SK-N-SH (cell line): Measurements from ENCODE around the gene SLC25A51. TPM values are rescaled to one million over a fixed set of nuclear protein-coding genes. Genes with fewer than 3 reads are reported as not detected.
A peak's percentile ranks its signal among the peaks of the same experiment; 100 is the strongest.

ENCODE experiments used
- CTCF ChIA-PET: fragments of 300-600, 350-600 bp; formaldehyde crosslinking; extraction: SDS; loops from one replicate; lab custom pipeline; 2021; lab: Yijun Ruan, JAX
- POLR2A ChIA-PET: fragments of 350-600 bp; sonication (Branson Sonifier 250); formaldehyde crosslinking; extraction: SDS; loops from one replicate; lab custom pipeline; 2020; ENCODE audit warnings: antibody characterized with exemption, inconsistent platforms; lab: Yijun Ruan, JAX
- DNase-seq: peaks from one replicate; pipeline ENCODE4 v3.0.0; 2012
- H2AFZ ChIP-seq: fragments of 200-600 bp; sonication (generic); 2 replicates; pipeline ENCODE4 v1.8.1; 2016; ENCODE audit warnings: antibody characterized with exemption, mild to moderate bottlenecking, low read depth
- H3F3A ChIP-seq: fragments of 200-600 bp; sonication (generic); replicated peaks from 2 replicates; pipeline ENCODE3; 2016; ENCODE audit warnings: antibody characterized with exemption, mild to moderate bottlenecking; ENCODE audit not compliant: insufficient read depth
- H3K27ac ChIP-seq, 2 experiments: fragments of 200-500 bp in 1 of 2; fragments of 200-600 bp in 1 of 2; sonication (Bioruptor generic) in 1 of 2; sonication (generic), shearing (Covaris generic) in 1 of 2; 2 replicates each; pipeline versions ENCODE4 v1.5.1 to v1.6.1; 2014 to 2016; ENCODE audit warnings: low read depth in 2 of 2, inconsistent platforms in 1 of 2, low read length in 1 of 2, mild to moderate bottlenecking in 1 of 2, mixed read lengths in 1 of 2
- H3K27me3 ChIP-seq: fragments of 200-600 bp; sonication (generic), shearing (Covaris generic); 2 replicates; pipeline ENCODE4 v1.6.1; 2016; ENCODE audit warnings: mixed run types; ENCODE audit not compliant: insufficient read depth
- H3K36me3 ChIP-seq, 2 experiments: fragments of 200-500 bp in 1 of 2; fragments of 200-600 bp in 1 of 2; sonication (Bioruptor generic) in 1 of 2; sonication (generic) in 1 of 2; replicated peaks in 1 of 2; 2 replicates each; pipeline versions ENCODE3 to v1.5.1; 2014 to 2016; ENCODE audit warnings: low read length in 1 of 2, mild to moderate bottlenecking in 1 of 2; ENCODE audit not compliant: insufficient read depth in 2 of 2, control insufficient read depth in 1 of 2
- H3K4me1 ChIP-seq, 2 experiments: fragments of 200-500 bp in 1 of 2; fragments of 200-600 bp in 1 of 2; sonication (Bioruptor generic) in 1 of 2; sonication (generic), shearing (Covaris generic) in 1 of 2; 2 replicates each; pipeline versions ENCODE4 v1.5.1 to v1.6.1; 2014 to 2016; ENCODE audit warnings: low read depth in 1 of 2, low read length in 1 of 2, mixed run types in 1 of 2; ENCODE audit not compliant: insufficient read depth in 2 of 2, control insufficient read depth in 1 of 2
- H3K4me2 ChIP-seq: fragments of 200-600 bp; sonication (generic), shearing (Covaris generic); 2 replicates; pipeline ENCODE4 v1.6.1; 2017; ENCODE audit warnings: mixed run types
- H3K4me3 ChIP-seq, 2 experiments: fragments of 200-500 bp in 1 of 2; fragments of 200-600 bp in 1 of 2; sonication (Bioruptor generic) in 1 of 2; sonication (generic), shearing (Covaris generic) in 1 of 2; 2 replicates each; pipeline versions ENCODE4 v1.5.1 to v1.8.1; 2014 to 2016; ENCODE audit warnings: low read depth in 2 of 2, inconsistent platforms in 1 of 2, low read length in 1 of 2, mild to moderate bottlenecking in 1 of 2, mixed read lengths in 1 of 2, moderate library complexity in 1 of 2
- H3K79me2 ChIP-seq: fragments of 200-600 bp; sonication (generic); 2 replicates; pipeline ENCODE4 v1.8.1; 2017; ENCODE audit warnings: mild to moderate bottlenecking; ENCODE audit not compliant: insufficient read depth
- H3K9ac ChIP-seq: fragments of 200-600 bp; sonication (generic); 2 replicates; pipeline ENCODE4 v1.6.1; 2017; ENCODE audit warnings: mixed run types
- H3K9me2 ChIP-seq: fragments of 200-600 bp; sonication (generic); 2 replicates; pipeline ENCODE4 v1.6.1; 2017; ENCODE audit warnings: mixed run types
- H3K9me3 ChIP-seq: fragments of 200-600 bp; sonication (generic); 2 replicates; pipeline ENCODE4 v1.6.1; 2017; ENCODE audit warnings: mixed run types, mild to moderate bottlenecking, moderate library complexity
- H4K20me1 ChIP-seq: fragments of 200-600 bp; sonication (generic); 2 replicates; pipeline ENCODE4 v1.6.1; 2017; ENCODE audit warnings: mild to moderate bottlenecking, mixed run types; ENCODE audit not compliant: insufficient read depth
- EZH2phosphoT487 ChIP-seq: fragments of 200-600 bp; sonication (generic); IDR thresholded peaks from 2 replicates; pipeline ENCODE4 v1.6.1; 2017; ENCODE audit warnings: low read depth, mixed run types, mild to moderate bottlenecking, antibody characterized with exemption, moderate library complexity, borderline replicate concordance
- FOSL2 ChIP-seq: IDR thresholded peaks from 2 replicates; pipeline ENCODE4 v1.4.0; 2012; ENCODE audit warnings: low read depth, mild to moderate bottlenecking, moderate library complexity, borderline replicate concordance
- FOXM1 ChIP-seq: IDR thresholded peaks from 2 replicates; pipeline ENCODE4 v1.4.0; 2012; ENCODE audit warnings: low read depth, mild to moderate bottlenecking
- POLR2AphosphoS5 ChIP-seq: IDR thresholded peaks from 2 replicates; pipeline ENCODE4 v1.6.1; 2012; ENCODE audit warnings: low read depth, low read length
- RAD21 ChIP-seq: IDR thresholded peaks from 2 replicates; pipeline ENCODE4 v1.6.1; 2012; ENCODE audit warnings: mild to moderate bottlenecking, low read length
- RCOR1 ChIP-seq: fragments of 150-350 bp; IDR thresholded peaks from 2 replicates; pipeline ENCODE4 v1.6.1; 2017; ENCODE audit warnings: antibody characterized with exemption, low read length
- RXRA ChIP-seq: IDR thresholded peaks from 2 replicates; pipeline ENCODE4 v1.4.0; 2012; ENCODE audit warnings: low read depth, mild to moderate bottlenecking, borderline replicate concordance
- TEAD4 ChIP-seq: IDR thresholded peaks from 2 replicates; pipeline ENCODE4 v1.4.0; 2012; ENCODE audit warnings: mild to moderate bottlenecking, borderline replicate concordance; ENCODE audit not compliant: insufficient read depth
- WGBS: methylation state at CpG from one replicate; pipeline ENCODE4 v1.1.6; 2017; ENCODE audit warnings: low lambda C conversion rate; 5-methylcytosine and 5-hydroxymethylcytosine counted together
- polyA plus RNA-seq, 3 experiments: library from polyadenylated mRNA; depleted of rRNA; stranded (reverse); fragments of >200 nt; gene quantifications; 2 replicates each; pipeline ENCODE4 v1.2.3, GENCODE V29; 2012
- TF ChIP-seq, protein P1 (sequence below): IDR thresholded peaks from 2 replicates; pipeline ENCODE4; 2012
- TF ChIP-seq, protein P2 (sequence below): IDR thresholded peaks from 2 replicates; pipeline ENCODE4 v1.4.0; 2012; ENCODE audit warnings: low read depth, borderline replicate concordance
- TF ChIP-seq, protein P3 (sequence below): fragments of 150-350 bp; IDR thresholded peaks from 2 replicates; pipeline ENCODE4 v1.6.1; 2016; ENCODE audit warnings: mild to moderate bottlenecking, low read depth, low read length
- TF ChIP-seq, protein P4 (sequence below): IDR thresholded peaks from 2 replicates; pipeline ENCODE4 v1.4.0; 2012; ENCODE audit warnings: low read depth, borderline replicate concordance

SLC25A51 gene
- polyA plus RNA-seq, 1 of the 3 experiments (the other 2 are of a cell fraction) = 13.3 TPM

DNA sequence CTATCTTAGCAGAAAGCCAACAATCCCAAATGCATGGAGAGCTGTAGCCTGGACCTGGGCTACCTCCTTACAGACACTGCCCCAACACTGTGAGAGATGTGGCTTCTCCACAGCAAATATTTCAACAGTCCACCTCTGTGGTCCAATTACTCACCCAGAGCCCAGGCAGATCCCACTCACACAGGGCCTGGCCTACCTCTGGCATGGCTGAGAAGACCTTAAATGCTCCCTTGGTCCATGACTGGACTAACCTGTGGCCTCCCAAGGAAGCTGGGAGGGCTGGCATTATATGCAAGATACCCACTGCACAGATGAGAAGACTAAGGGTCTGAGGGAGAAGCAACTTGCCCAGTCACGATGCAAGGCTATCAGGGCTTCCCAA, 22.8 kb upstream of the SLC25A51 start:
- H3K9me3 ChIP-seq = 0 out of 2 replicates have a peak, but pooled peaks cover 4% of the 10 kb centered on the region
- peak overlapping the region in 1 of 2 experiments; percentile 11; a peak in 1 of 4 replicates for H3K27ac ChIP-seq
- peaks cover 15 to 81% of the 10 kb centered on the region in 2 experiments; a peak in 3 of 4 replicates for H3K4me1 ChIP-seq
- no peak for DNase-seq
- H3K4me2 ChIP-seq = peak overlapping the region; percentile 41; the same call in 1 of the 2 replicates
- H3K79me2 ChIP-seq = peaks cover 92% of the 10 kb centered on the region
- H3K36me3 ChIP-seq = peaks cover 14 to 18% of the 10 kb centered on the region in 2 experiments
- H3F3A ChIP-seq = peaks cover 17% of the 10 kb centered on the region
- ChIA-PET CTCF (interaction anchor here (4.2 kb wide), 1 partner anchor 12 kb away, joined by 40 read pairs; no protein-coding TSS in a partner anchor), POLR2A (no interaction called here)
- no peak overlapping the region for H2AFZ ChIP-seq
- TF ChIP-seq RXRA (no peak), FOXM1 (no peak), RAD21 (no peak), TEAD4 (no peak), RCOR1 (no peak), POLR2AphosphoS5 (no peak), FOSL2 (no peak), EZH2phosphoT487 (no peak)
- TF ChIP-seq, protein P1, sequence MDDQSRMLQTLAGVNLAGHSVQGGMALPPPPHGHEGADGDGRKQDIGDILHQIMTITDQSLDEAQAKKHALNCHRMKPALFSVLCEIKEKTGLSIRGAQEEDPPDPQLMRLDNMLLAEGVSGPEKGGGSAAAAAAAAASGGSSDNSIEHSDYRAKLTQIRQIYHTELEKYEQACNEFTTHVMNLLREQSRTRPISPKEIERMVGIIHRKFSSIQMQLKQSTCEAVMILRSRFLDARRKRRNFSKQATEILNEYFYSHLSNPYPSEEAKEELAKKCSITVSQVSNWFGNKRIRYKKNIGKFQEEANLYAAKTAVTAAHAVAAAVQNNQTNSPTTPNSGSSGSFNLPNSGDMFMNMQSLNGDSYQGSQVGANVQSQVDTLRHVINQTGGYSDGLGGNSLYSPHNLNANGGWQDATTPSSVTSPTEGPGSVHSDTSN = no peak
- TF ChIP-seq, protein P2, sequence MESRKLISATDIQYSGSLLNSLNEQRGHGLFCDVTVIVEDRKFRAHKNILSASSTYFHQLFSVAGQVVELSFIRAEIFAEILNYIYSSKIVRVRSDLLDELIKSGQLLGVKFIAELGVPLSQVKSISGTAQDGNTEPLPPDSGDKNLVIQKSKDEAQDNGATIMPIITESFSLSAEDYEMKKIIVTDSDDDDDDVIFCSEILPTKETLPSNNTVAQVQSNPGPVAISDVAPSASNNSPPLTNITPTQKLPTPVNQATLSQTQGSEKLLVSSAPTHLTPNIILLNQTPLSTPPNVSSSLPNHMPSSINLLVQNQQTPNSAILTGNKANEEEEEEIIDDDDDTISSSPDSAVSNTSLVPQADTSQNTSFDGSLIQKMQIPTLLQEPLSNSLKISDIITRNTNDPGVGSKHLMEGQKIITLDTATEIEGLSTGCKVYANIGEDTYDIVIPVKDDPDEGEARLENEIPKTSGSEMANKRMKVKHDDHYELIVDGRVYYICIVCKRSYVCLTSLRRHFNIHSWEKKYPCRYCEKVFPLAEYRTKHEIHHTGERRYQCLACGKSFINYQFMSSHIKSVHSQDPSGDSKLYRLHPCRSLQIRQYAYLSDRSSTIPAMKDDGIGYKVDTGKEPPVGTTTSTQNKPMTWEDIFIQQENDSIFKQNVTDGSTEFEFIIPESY = no peak
- TF ChIP-seq, protein P3, sequence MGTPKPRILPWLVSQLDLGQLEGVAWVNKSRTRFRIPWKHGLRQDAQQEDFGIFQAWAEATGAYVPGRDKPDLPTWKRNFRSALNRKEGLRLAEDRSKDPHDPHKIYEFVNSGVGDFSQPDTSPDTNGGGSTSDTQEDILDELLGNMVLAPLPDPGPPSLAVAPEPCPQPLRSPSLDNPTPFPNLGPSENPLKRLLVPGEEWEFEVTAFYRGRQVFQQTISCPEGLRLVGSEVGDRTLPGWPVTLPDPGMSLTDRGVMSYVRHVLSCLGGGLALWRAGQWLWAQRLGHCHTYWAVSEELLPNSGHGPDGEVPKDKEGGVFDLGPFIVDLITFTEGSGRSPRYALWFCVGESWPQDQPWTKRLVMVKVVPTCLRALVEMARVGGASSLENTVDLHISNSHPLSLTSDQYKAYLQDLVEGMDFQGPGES = no peak
- TF ChIP-seq, protein P4, sequence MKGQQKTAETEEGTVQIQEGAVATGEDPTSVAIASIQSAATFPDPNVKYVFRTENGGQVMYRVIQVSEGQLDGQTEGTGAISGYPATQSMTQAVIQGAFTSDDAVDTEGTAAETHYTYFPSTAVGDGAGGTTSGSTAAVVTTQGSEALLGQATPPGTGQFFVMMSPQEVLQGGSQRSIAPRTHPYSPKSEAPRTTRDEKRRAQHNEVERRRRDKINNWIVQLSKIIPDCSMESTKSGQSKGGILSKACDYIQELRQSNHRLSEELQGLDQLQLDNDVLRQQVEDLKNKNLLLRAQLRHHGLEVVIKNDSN = no peak
- 100% methylated on average over 1 of the region's 1 CpG for WGBS
- no peak overlapping the region for H3K9ac ChIP-seq
- peaks cover 3% of the 10 kb centered on the region; the same call in 1 of the 2 replicates for H4K20me1 ChIP-seq
- H3K4me3 ChIP-seq = no peak overlapping the region
- H3K27me3 ChIP-seq = no peaks in the 10 kb centered on the region
- H3K9me2 ChIP-seq = no peaks in the 10 kb centered on the region
